ENCODE measurements around the gene EMP1. TPM values are rescaled to one million over a fixed set of nuclear protein-coding genes. Genes with fewer than 3 reads are reported as not detected.
A peak's percentile ranks its signal among the peaks of the same experiment; 100 is the strongest.

The EMP1 gene
- polyA plus RNA-seq, 2 of the 4 experiments (the other 2 are of a cell fraction), result 17.3 to 21.2 TPM

DNA sequence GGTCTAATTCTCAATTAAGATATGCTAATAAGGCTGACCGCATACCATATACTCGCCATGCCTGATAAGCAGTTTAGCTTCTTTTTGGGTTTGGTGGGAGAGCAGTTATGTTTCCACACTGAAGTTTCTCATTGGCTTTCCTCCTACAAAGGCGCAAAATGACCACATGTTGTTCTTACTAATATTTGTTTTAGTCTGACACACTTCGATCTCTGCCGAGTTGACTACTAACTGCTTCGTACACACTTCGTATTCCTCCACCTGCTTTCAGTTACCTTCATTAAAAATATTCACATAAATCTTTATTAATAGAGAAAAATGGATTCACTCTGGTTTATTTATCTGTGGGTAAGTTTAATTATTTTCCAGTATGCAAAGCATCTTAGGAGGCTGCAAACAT lies 41.7 kb downstream of the EMP1 start:
- DNase-seq (ENCODE audit: low read depth in 1 of 2, low spot score in 1 of 2) (no peak), ATAC-seq (no peak), FAIRE-seq (no peak)
- no peak overlapping the region for H3K27ac ChIP-seq
- POLR2A ChIA-PET, result no interaction called here
- peaks cover 19% of the 10 kb centered on the region for H3K4me1 ChIP-seq
- no peak overlapping the region for H3K4me3 ChIP-seq
- no peaks in the 10 kb centered on the region for H3K9me3 ChIP-seq
- 64% methylated on average over 7 of the region's 7 CpGs for WGBS (ENCODE audit: missing lambda C conversion rate)
- CTCF ChIA-PET, result interaction anchor here (0.9 to 1.0 kb wide), 2 partner anchors 16 to 18 kb away, joined by 3 to 4 read pairs; no protein-coding TSS in a partner anchor
- H3K4me2 ChIP-seq, result no peak overlapping the region
- TF ChIP-seq NPAS2 (CRISPR knock-in tag; IDR thresholded peaks at IDR 0.05; ENCODE audit: borderline replicate concordance), result no peak

DNA sequence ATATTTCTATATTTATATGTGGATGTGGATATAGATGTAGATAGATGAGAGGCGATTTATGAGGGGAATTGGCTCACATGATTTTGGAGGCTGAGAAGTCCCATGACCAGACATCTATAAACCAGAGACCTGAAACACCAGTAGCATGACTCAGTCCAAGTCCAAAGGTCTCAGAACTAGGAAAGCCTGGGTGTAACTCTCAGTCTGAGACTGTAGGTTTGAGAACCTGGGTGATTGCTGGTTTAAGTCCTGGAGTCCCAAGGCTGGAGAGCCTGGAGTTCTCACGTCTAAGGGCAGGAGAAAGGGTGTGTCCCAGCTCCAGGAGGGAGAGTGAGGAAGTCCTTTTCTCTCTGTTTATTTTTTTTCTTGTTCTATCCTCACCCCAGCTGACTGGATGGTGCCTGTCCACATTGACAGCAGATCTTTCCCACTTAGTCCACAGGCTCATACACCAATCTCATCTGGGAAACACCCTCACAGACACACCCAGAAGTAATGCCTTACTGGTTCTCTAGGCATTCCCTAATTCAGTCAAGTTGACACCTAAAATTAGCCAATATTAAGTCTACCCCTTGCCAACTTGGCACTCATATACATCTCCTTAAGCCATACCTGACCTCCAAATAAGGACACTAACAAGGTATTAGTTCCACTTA lies 45.4 kb downstream of the EMP1 start:
- TF ChIP-seq FOSL2 (IDR thresholded peaks at IDR 0.05) (no peak), FOSL2 (CRISPR knock-in tag; IDR thresholded peaks at IDR 0.05) (peak; percentile 52), TFCP2L1 (CRISPR knock-in tag; IDR thresholded peaks at IDR 0.05) (no peak), CEBPB (IDR thresholded peaks at IDR 0.05) (no peak), HDAC2 (IDR thresholded peaks at IDR 0.05) (no peak)
- TF ChIP-seq, protein P1, sequence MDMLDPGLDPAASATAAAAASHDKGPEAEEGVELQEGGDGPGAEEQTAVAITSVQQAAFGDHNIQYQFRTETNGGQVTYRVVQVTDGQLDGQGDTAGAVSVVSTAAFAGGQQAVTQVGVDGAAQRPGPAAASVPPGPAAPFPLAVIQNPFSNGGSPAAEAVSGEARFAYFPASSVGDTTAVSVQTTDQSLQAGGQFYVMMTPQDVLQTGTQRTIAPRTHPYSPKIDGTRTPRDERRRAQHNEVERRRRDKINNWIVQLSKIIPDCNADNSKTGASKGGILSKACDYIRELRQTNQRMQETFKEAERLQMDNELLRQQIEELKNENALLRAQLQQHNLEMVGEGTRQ (IDR thresholded peaks at IDR 0.05), result peak; percentile 72
- DNase-seq (ENCODE audit: low read depth in 1 of 2, low spot score in 1 of 2) (peak in 1 of 2 experiments; percentile 86), ATAC-seq (peak; percentile 97), FAIRE-seq (peak; percentile 88)
- POLR2A ChIA-PET, result no interaction called here
- WGBS (ENCODE audit: missing lambda C conversion rate), result 24% methylated on average over 2 of the region's 2 CpGs
- peak overlapping the region; percentile 54 for H3K4me2 ChIP-seq
- CTCF ChIA-PET, result interaction anchor here (1.1 kb wide), 1 partner anchor 13 kb away, joined by 6 read pairs; no protein-coding TSS in a partner anchor
- peaks cover 19% of the 10 kb centered on the region for H3K4me1 ChIP-seq
- H3K4me3 ChIP-seq, result no peak overlapping the region
- peak overlapping the region; percentile 50 to 65 for H3K27ac ChIP-seq
- no peaks in the 10 kb centered on the region for H3K9me3 ChIP-seq

DNA sequence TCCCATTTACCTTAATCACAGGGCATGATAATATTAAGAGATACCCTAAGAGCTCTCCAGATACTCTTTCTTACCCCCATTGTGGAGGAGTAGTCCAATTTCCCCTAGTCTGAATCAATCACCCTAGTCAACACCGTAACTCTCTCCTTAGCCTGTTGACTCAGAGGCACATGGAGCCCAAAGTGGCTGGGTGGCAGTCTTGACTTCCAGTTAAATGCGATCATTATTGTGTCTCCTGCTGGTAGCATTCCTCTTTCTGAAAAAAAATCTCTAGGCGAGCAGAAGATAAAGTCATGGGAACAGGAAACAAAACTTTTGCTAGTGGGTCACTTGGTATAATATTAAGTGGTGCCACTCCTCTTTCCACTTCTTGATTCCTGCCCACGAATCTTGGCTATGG lies 46.4 kb downstream of the EMP1 start:
- H3K4me3 ChIP-seq, result no peak overlapping the region
- 69% methylated on average over 4 of the region's 4 CpGs for WGBS (ENCODE audit: missing lambda C conversion rate)
- FAIRE-seq (no peak), DNase-seq (ENCODE audit: low read depth in 1 of 2, low spot score in 1 of 2) (no peak), ATAC-seq (no peak)
- no peak overlapping the region for H3K4me2 ChIP-seq
- no peak for TF ChIP-seq ATOH8 (CRISPR knock-in tag; IDR thresholded peaks at IDR 0.05; ENCODE audit: low read depth)
- TF ChIP-seq, protein P2, sequence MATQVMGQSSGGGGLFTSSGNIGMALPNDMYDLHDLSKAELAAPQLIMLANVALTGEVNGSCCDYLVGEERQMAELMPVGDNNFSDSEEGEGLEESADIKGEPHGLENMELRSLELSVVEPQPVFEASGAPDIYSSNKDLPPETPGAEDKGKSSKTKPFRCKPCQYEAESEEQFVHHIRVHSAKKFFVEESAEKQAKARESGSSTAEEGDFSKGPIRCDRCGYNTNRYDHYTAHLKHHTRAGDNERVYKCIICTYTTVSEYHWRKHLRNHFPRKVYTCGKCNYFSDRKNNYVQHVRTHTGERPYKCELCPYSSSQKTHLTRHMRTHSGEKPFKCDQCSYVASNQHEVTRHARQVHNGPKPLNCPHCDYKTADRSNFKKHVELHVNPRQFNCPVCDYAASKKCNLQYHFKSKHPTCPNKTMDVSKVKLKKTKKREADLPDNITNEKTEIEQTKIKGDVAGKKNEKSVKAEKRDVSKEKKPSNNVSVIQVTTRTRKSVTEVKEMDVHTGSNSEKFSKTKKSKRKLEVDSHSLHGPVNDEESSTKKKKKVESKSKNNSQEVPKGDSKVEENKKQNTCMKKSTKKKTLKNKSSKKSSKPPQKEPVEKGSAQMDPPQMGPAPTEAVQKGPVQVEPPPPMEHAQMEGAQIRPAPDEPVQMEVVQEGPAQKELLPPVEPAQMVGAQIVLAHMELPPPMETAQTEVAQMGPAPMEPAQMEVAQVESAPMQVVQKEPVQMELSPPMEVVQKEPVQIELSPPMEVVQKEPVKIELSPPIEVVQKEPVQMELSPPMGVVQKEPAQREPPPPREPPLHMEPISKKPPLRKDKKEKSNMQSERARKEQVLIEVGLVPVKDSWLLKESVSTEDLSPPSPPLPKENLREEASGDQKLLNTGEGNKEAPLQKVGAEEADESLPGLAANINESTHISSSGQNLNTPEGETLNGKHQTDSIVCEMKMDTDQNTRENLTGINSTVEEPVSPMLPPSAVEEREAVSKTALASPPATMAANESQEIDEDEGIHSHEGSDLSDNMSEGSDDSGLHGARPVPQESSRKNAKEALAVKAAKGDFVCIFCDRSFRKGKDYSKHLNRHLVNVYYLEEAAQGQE (IDR thresholded peaks at IDR 0.05), result no peak
- TF ChIP-seq RAD21 (conservative IDR thresholded peaks at IDR 0.05 in 1 of 2, IDR thresholded peaks at IDR 0.05 in 1 of 2), result no peak
- TF ChIP-seq ZSCAN20 (CRISPR knock-in tag; IDR thresholded peaks at IDR 0.05), result no peak
- TF ChIP-seq RNF2 (IDR thresholded peaks at IDR 0.05; ENCODE audit: borderline replicate concordance, low read depth), result no peak
- TF ChIP-seq HMGXB4 (CRISPR knock-in tag; IDR thresholded peaks at IDR 0.05; ENCODE audit: borderline replicate concordance), result no peak
- no peak for TF ChIP-seq NPAS2 (CRISPR knock-in tag; IDR thresholded peaks at IDR 0.05; ENCODE audit: borderline replicate concordance)
- no peak for TF ChIP-seq ESRRA (IDR thresholded peaks at IDR 0.05; ENCODE audit: borderline replicate concordance, low read length)
- TF ChIP-seq KDM1A (IDR thresholded peaks at IDR 0.05; ENCODE audit: low read depth), result no peak
- TF ChIP-seq RARB (CRISPR knock-in tag; IDR thresholded peaks at IDR 0.05), result no peak
- no peak for TF ChIP-seq EHMT2 (IDR thresholded peaks at IDR 0.05; ENCODE audit: low read depth)
- TF ChIP-seq RFX5 (IDR thresholded peaks at IDR 0.05), result no peak
- TF ChIP-seq, protein P1 (IDR thresholded peaks at IDR 0.05), result no peak
- no peak for TF ChIP-seq HEYL (CRISPR knock-in tag; IDR thresholded peaks at IDR 0.05)
- no peak for TF ChIP-seq HOXB5 (CRISPR knock-in tag; IDR thresholded peaks at IDR 0.05)
- POLR2A ChIA-PET, result no interaction called here
- no peaks in the 10 kb centered on the region for H3K9me3 ChIP-seq
- CTCF ChIA-PET, result no interaction called here
- H3K27ac ChIP-seq, result peak overlapping the region in 1 of 2 experiments; percentile 15; a peak in 2 of 6 replicates
- H3K4me1 ChIP-seq, result peaks cover 19% of the 10 kb centered on the region
